GM12872 (cell line): ENCODE results near the gene PPP5C.

Source experiments
- CTCF ChIP-seq: IDR thresholded peaks from 3 replicates; pipeline ENCODE4 v1.5.1; 2011; ENCODE audit warnings: low read depth, mild to moderate bottlenecking, low read length, moderate library complexity; ENCODE audit not compliant: insufficient read depth

Gene PPP5C

GRCh38 chr19:46404055-46404752, 57.3 kb downstream of the PPP5C start:
- no peak for TF ChIP-seq CTCF

- 0 out of 3 replicates have a peak, but pooled peaks have one; percentile 4 for TF ChIP-seq CTCF
Measured at GRCh38 chr19:46404753-46405468, 58.0 kb downstream of the PPP5C start.

- no peak for TF ChIP-seq CTCF
Measured at GRCh38 chr19:46406976-46407375, 60.1 kb downstream of the PPP5C start.

- TF ChIP-seq CTCF, result no peak
Measured at GRCh38 chr19:46407856-46408663, 61.2 kb downstream of the PPP5C start.

GRCh38 chr19:46408664-46409039, 61.8 kb downstream of the PPP5C start:
- TF ChIP-seq CTCF, result no peak

- TF ChIP-seq CTCF, result no peak
Measured at GRCh38 chr19:46409191-46409590, 62.3 kb downstream of the PPP5C start.

GRCh38 chr19:46410205-46411087, 63.6 kb downstream of the PPP5C start:
- TF ChIP-seq CTCF, result no peak
